Activated T-helper 1 cell treated with anti-CD3 and anti-CD28 coated beads, Interleukin-2, amount 50 U/mL, for 16 hours (primary cell): ENCODE results near the gene MAPK14.
"Not testable (repeated sequence)": the region's sequence is repeated elsewhere in the genome, so short reads cannot be mapped to it uniquely, and the experiment has no call there.

Experiments used
- DNase-seq, 2 donors: peaks; one replicate each; pipeline ENCODE4 v3.0.0-alpha.2; 2020; ENCODE audit warnings: low read depth in 1 of 2, low spot score in 1 of 2

Gene MAPK14

DNA sequence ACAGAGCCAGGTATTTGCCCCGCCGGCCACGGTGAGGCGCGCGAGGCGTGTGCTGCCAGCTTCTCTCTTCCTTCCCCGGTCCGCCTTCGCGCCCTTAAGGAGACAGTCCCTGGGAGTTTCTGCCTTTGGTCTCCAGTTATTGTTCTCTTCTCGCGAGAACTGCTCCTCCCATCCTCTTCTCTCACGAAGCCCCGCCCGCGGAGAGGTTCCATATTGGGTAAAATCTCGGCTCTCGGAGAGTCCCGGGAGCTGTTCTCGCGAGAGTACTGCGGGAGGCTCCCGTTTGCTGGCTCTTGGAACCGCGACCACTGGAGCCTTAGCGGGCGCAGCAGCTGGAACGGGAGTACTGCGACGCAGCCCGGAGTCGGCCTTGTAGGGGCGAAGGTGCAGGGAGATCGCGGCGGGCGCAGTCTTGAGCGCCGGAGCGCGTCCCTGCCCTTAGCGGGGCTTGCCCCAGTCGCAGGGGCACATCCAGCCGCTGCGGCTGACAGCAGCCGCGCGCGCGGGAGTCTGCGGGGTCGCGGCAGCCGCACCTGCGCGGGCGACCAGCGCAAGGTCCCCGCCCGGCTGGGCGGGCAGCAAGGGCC is at the start of gene MAPK14:
Gene MAPK14, plus strand, starts transcription at position 308 of the 587 bp plus-strand sequence. CDS start 350 bp downstream, outside the sequence.
- peak; percentile 92 to 95 for DNase-seq

DNA sequence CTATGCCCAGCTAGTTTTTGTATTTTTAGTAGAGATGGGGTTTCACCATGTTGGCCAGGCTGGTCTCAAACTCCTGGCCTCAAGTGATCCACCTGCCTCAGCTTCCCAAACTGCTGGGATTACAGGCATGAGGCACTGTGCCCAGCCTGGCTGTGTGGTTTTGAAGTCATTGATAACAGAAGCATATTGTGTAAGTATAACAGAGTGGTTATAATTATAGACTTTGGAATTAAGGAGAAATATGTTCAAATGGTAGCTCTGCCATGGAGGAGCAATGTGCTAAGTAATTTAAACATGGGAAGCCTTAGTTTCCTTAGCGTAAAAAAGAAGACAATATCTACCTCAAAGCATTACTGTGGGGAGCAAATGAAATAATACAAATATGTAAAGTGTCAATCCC is 47.5 kb upstream of the MAPK14 start:
- DNase-seq = not testable (repeated sequence)

DNA sequence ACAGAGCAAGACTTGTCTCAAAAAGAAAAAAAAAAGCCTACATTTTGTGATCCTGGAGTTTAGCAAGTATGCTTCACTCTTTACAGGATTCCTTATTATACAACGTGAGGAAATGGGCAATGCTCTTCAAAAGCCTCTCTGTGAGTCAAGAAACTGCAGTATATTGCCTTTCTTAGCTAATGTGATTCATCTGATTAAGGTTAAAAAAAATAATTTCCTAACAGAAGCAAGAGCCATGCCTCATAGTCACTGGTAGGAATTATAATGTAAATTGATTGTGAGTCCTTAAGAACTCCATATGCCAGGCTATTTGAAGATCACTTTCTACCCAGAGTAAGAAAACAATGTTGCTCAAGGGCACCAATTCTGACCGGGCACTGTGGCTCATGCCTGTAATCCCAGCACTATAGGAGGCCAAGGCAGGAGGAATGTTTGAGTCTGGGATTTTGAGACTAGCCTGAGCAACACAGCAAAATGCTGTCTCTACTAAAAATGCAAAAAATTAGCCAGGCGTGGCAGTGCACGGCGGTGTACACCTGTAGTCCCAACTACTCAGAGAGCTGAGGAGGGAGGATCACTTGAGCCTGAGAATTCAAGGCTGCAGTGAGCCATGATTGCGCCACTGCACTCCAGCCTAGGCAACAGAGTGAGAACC is 46.5 kb upstream of the MAPK14 start:
- DNase-seq = no peak

DNA sequence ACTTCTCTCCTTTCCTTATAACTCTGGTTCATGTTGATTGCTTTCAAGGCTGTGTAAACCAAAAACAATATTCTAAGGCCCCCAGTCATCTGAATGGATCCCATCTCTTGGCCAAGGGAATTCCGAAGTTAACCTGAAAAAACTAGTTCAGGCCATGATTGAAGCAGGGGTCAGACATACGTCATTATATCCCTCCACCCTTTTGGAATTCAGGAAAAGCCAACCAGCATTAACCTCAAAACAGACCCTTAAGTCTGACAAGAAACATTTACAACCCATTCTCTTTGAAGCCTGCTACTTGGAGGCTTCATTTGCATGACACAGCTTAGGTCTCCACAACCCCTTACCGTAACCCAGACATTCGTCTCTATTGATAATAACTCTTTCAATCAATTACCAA is 42.9 kb upstream of the MAPK14 start:
- DNase-seq = no peak

DNA sequence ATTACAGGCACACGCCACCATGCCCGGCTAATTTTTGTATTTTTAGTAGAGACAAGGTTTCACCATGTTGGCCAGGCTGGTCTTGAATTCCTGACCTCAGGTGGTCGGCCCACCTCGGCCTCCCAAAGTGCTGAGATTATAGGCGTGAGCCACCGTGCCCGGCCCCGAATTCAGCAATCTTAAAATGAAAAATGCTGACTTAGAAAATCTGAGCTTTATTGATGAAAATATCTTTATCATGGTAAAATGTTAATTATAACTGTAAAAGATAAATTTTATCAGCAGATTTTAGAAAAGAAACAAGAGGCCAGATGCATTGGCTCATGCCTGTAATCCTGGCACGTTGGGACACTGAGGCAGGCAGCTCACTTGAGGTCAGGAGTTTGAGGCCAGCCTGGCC is 39.6 kb upstream of the MAPK14 start:
- not testable (repeated sequence) for DNase-seq

DNA sequence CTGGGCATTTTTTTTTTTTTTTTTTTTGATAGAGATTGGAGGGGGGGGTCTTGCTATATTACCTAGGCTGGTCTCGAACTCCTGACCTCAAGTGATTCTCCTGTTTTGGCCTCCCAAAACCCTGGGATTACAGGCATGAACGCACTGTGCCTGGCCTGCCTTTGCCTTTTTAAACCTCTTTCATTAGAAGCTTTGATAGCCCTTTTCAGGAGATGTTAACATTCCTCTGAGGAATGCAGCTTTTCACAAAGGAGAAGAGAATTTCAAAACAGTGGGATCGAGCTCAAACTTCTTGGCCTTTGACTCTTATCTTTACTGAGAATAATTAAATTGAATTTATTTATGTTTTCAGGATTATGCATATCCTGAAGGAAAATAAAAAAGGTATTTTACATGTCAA is 34.5 kb upstream of the MAPK14 start:
- no peak for DNase-seq

DNA sequence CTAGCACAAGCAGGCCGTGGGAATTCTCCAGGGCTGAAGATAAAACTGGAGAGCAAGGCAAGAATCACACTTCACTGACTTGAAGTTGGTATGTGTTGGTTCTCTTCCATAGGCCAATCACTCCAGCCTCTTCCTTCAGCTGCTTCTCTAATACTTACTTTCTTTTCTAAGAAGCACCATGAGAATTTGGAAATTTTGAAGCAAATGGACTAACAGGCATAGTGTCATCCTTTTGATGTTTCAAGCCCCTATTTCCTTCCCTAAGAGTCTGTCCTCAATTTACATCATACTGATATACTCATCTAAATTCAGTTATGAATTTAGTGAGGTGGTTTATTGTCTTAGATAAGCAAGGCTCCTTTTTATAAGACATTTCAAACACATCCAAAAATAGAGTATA is 27.2 kb upstream of the MAPK14 start:
- no peak for DNase-seq

DNA sequence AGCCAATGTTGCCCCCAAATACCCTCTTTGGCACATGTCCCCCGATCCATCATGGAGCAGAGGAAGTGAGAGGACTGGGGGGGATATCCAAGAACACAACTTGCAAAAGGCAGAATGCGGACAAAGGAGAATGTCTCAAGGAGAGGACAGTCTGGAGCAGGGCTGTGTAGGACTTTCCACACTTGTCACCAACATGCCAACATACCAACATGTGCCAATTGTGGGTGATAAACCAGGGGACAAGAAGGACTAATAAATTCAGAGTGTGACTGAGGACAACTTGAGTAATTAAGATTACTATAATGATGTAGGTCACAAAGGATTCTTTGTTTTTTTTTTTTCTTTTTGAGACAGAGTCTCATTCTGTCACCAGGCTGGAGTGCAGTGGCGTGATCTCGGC is 11.9 kb upstream of the MAPK14 start:
- DNase-seq = no peak

DNA sequence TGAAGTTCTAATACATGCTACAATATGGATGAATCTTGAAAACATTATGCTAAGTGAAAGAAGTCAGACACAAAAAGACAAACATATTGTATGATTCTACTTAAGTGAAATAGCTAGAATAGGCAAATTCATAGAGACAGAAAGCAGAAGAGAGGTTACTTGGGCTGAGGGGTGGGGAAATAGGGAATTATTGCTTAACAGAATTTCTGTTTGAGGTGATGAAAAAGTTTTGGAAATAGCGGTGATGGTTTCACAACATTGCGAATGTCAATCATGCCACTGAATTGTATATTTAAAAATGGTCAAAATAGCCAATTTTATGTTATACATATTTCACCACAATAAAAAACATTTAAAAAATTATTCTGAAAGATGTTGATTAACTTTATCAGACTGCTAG is 9.3 kb upstream of the MAPK14 start:
- DNase-seq = no peak

DNA sequence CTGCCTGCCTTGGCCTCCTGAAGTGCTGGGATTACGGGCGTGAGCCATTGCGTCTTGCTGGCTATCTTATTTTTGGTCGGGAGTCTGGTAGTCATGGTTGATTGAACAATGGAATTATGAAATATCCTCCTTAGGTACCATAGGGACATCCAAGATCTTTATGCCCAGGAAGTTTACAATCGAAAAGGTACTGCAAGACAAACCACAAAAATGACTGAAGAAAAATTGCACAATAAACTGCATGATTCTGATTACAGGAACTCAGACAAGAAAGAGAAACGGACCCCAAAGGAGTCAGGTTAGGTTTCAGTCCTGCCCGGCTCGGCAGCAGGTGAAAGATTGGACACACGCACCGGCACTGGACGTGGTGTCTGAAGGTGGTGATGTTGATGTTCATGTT is 8.4 kb upstream of the MAPK14 start:
- DNase-seq = no peak

DNA sequence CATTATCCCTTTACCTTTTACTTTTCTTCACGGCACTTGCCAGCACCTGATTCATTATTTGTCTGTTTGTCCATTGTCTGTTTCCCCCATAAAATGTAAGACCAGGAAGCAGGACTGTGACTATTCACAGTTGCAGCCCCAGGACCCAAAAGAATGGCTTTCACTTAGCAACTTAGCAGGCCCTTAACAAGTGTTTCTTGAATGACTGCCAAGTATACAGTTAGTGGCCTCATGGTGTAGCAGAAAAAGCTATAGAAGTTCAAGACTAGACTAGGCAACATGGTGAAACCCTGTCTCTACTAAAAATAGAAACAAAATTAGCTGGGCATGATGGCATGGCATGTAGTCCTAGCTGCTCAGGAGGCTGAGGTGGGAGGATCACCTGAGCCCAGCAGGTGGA is 7.5 kb upstream of the MAPK14 start:
- DNase-seq = no peak

DNA sequence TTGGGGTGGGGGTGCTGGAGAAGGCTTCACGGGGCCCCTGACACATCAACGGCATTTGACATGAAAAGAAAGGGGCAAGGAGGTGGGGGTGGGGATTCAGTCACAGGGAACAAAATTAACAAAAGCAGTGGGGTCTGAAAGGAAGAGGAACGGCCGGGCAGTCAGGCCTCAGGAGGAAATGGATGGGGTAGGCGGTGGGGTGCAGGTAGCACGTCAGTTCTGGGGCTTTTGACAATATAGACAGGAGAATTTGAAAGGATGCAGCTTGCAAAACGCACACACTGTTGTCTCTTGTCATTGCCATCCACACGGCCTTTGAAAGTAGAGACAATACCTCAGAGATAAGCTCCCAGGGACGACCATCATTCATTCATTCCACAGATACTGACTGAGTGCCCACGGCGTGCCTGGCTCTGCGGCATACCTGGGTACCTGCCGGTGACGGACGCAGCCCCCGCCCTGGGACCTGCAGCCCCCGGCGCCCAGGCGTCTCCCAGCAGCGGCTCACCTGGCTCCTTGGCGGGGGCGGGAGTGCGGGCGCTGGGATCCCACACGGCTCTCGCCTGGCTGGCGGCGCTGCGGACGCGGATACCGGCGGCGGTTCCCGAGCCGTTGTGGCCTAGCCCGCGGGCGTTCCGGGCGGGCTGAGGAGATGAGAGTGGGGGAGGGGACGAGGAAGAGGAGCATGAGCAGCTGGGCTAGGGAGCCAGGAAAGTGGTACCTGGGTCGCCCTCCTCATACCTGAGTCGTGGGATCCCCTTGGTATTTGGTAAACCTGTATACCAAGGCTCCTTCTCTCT is 3.4 kb upstream of the MAPK14 start, which contains the start of gene SLC26A8:
Gene SLC26A8, minus strand, starts transcription at position 646 of the 800 bp plus-strand sequence. CDS start 4,934 bp downstream, outside the sequence.
- DNase-seq = no peak

DNA sequence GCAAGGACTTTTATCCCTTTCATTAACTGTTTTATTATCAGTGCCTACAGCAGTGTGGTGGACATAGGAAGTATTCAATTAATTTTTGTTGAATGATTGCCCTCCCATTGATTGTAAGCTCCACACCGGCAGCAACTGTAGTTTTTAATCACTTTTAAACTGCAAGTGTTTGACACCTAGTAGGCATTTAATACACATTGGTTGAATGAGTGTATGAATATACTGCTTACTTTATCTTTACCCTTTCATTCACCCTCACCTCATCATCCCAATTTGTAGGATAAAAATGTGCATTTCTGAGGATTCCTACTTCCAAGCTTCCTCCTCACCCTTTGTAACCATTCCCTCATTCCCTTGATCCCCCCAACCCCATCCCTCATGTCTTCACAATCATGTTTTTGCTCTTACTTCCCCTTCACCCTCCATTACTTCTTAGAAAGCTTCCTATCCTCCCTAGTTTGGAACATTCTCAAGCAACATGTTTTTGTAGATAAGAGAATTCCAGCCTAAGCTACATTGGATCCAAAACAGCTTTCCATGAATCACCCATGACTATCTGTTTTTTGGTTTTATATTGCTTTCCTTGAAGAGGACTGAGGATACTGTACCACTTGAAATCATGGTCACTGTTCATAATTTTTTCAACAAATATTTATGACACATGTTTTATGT is 2.2 kb upstream of the MAPK14 start:
- DNase-seq = no peak

DNA sequence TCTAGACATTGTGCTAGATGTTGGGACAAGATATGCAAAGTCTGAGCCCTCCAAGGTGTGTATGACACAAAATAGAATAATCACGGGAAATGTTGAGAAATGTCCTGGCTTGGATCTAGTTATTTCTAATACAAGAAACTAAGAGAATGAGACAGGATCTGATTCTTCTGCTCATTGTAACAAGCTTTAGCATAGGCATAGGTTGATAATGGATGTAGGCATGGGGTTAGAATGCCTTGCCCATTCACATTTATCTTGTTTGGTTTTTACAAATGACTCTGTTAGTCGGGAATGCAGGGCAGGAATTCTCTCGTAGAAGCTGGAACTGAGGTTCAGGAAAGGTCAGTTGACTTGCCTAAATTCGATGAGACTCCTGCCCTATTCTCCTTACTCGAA is 1.7 kb upstream of the MAPK14 start:
- DNase-seq = no peak

DNA sequence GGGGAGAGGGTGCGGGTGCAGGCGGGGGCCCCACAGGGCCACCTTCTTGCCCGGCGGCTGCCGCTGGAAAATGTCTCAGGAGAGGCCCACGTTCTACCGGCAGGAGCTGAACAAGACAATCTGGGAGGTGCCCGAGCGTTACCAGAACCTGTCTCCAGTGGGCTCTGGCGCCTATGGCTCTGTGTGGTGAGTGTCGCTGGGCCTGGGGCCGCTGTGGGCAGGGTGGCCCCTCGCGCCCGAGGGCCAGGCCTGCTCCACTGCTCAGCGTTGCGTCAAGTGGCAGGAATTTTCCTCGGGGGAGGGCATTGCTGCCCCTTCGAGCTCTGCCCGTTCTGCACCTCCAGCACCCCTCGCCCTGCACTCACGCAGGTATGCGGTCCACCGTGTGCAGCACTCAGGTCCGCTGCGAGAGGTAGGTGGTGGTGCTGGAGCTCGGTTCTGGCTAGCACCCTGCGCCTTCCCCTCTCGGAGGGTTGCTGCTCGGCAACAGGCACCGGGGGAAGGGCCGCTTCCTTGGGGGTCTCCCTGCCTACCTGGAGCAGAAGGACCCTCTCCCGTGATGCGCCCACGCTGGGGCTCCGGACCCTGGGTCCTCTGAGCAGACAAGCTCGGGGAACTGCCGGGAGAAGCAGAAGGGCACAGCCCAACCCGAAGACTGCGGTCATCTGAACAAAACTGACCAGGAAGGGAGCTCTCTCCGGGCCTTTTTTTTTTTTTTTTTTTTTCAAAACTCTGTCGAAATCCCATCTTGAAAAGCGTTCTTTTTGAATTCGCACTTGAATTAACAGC is 674 bp downstream of the MAPK14 start:
- DNase-seq = peak in 1 of 2 donors; percentile 21

DNA sequence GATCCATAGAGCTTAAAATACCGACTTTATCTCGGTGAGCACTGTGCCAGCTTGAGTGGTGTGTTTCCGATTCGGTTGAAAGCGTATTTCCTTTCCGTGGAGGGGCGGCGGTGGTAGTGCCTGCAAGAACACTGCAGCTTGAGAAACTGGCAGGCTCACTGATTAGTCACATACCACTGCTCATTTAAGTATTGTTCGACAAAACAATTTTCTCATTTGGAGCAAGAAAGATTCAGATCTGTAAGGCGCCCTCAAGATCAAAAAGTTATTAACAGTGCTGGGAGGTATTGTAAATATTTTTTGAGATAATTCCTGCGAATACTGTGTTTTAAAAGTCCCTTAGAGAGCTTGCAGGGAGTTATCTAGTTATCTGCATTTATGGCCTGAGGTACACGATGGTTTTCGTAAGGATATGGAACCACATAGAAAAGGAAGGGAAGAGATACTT is 1.3 kb downstream of the MAPK14 start:
- peak; percentile 48 to 54 for DNase-seq

DNA sequence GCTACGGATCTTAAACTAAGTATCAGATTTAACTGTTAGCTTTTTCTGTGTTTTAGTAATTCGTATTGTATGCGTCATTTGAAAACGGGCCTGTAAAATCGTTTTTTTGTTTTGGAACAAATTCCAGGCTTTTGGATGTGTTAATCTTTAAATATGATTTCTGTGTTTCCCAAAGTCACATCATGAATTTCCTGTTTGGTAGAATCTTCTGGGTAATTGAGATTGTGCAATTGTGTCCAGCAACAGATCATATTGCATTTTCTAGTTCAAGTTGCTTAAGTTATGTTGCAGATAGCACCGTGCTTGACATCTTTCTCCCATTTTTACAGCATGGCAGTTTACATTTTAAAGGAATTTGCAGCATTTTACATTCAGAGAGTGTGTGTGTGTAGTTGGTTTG is 1.9 kb downstream of the MAPK14 start:
- no peak for DNase-seq

DNA sequence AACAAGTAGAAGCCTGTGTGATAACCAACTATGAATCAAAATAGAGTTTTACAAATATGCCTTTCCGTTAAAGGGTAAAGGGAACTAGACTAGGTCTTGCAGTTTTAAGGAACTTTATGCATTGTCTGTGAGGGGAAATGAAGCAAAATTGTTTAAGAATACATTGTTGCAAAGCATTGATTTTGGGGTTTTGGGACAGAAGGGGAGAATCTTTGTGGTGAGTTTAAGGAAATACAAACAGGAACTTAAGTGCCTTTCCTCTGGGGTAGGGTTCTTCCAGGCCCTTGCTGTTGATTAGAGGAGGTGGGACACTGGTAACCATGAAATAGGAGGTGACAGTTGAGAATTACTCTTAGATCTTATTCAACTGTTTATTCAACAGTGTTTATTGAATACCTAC is 4.7 kb downstream of the MAPK14 start:
- no peak for DNase-seq

DNA sequence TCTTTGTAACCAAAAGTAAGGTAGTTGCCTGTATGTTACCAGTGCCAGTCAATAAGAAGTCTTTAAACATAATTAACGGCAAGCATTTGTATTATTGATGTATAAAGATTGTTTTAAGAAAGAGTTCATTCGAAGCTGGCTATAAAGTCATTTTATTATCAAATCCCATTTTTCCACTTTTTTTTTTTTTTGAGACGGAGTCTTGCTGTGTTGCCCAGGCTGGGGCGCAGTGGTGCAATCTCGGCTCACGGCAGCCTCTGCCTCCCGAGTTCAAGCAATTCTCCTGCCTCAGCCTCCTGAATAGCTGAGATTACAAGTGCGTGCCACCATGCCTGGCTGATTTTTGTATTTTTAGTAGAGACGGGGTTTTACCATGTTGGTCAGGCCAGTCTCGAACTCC is 5.5 kb downstream of the MAPK14 start:
- DNase-seq = not testable (repeated sequence)

DNA sequence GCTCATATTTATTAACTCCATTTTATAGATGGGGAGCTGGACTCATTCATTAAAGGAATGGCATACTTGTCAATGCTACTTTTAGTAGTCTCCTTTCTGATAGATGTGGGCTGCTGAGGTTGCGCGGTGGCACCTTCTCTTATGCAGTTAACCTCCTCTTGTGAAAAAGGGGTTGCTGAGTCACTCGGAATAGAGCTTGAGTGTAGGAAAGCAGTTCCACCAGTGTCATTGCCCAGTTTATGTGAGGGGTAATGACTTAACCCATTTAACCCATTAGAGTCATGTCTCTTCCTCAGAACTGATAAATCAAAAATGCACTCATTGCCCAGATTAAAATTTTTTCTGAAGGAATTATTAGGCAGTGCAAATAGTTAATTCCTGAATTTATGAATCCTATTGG is 6.3 kb downstream of the MAPK14 start:
- no peak for DNase-seq

DNA sequence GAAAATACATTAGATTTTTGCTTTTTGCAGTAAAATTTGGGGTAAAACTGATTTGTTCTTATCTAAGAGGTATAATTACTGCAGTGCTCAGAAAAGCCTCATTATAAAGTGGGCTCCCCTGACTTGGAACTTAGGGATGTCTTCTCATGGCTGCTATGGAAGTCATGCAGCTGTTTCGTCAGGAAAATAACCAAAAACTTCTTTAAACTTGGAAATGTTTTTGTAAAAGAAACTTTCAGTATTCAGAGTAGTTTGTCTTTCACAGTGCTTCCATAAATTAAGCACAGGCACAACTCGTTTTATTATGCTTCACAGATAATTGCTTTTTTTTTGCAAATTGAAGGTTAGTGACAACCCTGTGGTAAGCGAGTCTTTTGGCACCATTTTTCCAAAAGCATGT is 6.8 kb downstream of the MAPK14 start:
- no peak for DNase-seq
